AG09309 (cell line): Measurements from ENCODE around the gene WASF2.
A peak's percentile ranks its signal among the peaks of the same experiment; 100 is the strongest.

Experiments
- DNase-seq: peaks from one replicate; pipeline ENCODE4 v3.0.0-alpha.2; 2010; ENCODE audit warnings: low read depth
- H3K4me3 ChIP-seq: 2 replicates; pipeline ENCODE4 v1.5.1; 2011; ENCODE audit warnings: mild to moderate bottlenecking, low read depth, low read length, moderate library complexity; ENCODE audit not compliant: control insufficient read depth
- CTCF ChIP-seq: IDR thresholded peaks from 2 replicates; pipeline ENCODE4 v1.5.1; 2011; ENCODE audit warnings: mild to moderate bottlenecking, low read depth, low read length, inconsistent platforms; ENCODE audit not compliant: insufficient read depth, control insufficient read depth; ENCODE audit errors: missing control alignments

Gene WASF2

GRCh38 chr1:27418326-27419185 is 71.4 kb downstream of the WASF2 start:
- TF ChIP-seq CTCF, result no peak
- DNase-seq, result peak; percentile 82
- H3K4me3 ChIP-seq, result no peak overlapping the region

GRCh38 chr1:27417713-27418112 is 72.3 kb downstream of the WASF2 start:
- no peak for DNase-seq
- no peak overlapping the region for H3K4me3 ChIP-seq
- TF ChIP-seq CTCF, result no peak

DNA sequence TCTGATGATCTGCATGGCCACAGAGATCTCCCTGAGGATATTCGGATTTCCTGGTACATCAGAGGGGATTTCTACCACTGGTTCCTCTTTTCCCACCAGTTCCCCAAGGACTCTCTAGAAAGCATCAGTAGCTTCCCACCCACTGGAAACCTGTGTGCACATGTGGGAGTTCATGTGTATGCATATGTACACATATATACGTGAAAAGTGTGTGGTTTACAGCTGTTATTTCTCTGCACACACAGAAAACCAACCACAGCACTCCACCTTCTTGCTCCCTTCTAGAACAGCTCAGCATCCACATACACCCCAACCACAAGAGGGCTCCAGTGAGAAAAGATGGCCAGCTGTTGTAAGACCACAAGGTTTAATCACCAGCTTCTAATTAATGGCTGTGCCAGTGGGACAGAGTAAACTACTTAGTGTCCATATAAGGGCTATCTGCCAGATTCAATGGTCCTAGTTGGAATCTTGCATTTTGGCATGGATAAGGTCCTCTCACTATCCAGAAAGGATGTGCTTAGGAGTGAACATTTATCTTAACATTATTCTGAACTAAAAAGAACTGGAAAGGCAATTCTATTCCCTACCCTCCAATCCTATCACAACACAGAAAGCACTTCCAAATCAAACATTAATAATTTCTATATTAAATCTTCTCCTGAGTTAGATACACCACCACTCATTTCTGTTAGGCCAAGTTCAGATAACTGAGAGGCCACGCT is 73.4 kb downstream of the WASF2 start:
- DNase-seq, result no peak
- TF ChIP-seq CTCF, result peak; percentile 77
- H3K4me3 ChIP-seq, result no peak overlapping the region

DNA sequence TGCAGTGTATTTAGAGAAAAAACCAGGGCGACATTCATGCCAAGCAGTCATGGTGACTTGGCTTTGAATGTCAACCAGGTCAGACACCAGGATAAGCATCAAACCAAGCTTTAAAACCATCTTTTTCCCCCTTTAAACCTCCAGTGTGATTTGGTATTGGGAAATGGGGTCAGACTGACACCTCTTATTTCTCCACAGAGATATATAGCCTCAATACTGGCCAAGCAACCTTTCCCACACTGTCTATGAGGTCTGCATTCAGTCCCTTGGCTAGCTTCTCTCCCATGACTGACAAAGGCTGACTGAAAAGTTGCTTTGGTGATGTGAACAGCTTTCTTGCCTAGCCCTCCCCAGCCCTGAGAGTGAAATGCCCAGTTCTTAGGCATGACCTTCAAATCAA is 75.9 kb downstream of the WASF2 start:
- DNase-seq, result no peak
- no peak for TF ChIP-seq CTCF
- H3K4me3 ChIP-seq, result no peak overlapping the region

GRCh38 chr1:27413004-27413403 is 77.0 kb downstream of the WASF2 start:
- no peak overlapping the region for H3K4me3 ChIP-seq
- DNase-seq, result no peak
- no peak for TF ChIP-seq CTCF

GRCh38 chr1:27412502-27412901 is 77.5 kb downstream of the WASF2 start:
- no peak overlapping the region for H3K4me3 ChIP-seq
- DNase-seq, result no peak
- no peak for TF ChIP-seq CTCF
